ENCODE data around the gene LYST.
"Not testable (repeated sequence)": the region's sequence is repeated elsewhere in the genome, so short reads cannot be mapped to it uniquely, and the experiment has no call there.

- TF ChIP-seq POLR2A, POLR2AphosphoS5 (IDR thresholded peaks at IDR 0.05; ENCODE audit: low read depth, low read length): not testable (repeated sequence)
These were observed 80.3 kb downstream of the LYST start for GRCh38 chr1:235786227-235786898.
